A673 (cell line): Measurements from ENCODE around the gene RIT2.

ENCODE experiments used
- CTCF ChIP-seq: fragments of 300-800, 200-600 bp; sonication (generic); conservative IDR thresholded peaks from 2 replicates; pipeline ENCODE4 v1.5.1; 2017; ENCODE audit warnings: low read depth, mild to moderate bottlenecking, antibody characterized with exemption, low read length, moderate library complexity, mixed read lengths
- EZH2 ChIP-seq: fragments of 200-600 bp; sonication (generic); IDR thresholded peaks from 2 replicates; pipeline ENCODE4 v1.6.1; 2017; ENCODE audit warnings: borderline replicate concordance, low read depth, mild to moderate bottlenecking, mixed read lengths, antibody characterized with exemption, low read length; ENCODE audit not compliant: poor library complexity, severe bottlenecking

DNA sequence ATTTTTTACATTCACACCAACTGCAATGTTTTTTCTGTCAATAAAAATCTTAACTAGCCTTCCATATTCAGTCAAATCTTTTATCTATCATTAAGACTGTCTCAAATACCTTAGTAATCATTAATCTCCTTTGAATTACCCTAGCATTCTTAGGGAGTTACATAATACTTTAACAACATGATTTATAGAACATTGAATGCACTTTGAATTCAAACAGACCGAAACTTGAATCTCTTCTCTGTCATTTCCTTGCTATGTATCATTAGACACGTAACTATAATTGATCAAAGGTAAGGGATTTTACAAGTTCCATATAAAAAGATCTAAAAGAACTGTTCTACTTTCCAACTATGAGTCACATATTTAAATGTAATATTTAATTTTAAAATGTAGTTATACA is 330.9 kb downstream of the RIT2 start:
- TF ChIP-seq CTCF (no peak), EZH2 (no peak)
